ENCODE results near the gene SLC38A1. TPM values are rescaled to one million over a fixed set of nuclear protein-coding genes. Genes with fewer than 3 reads are reported as not detected.
A peak's percentile ranks its signal among the peaks of the same experiment; 100 is the strongest.

SLC38A1 gene
- total RNA-seq, 1 experiment from 2014 or later, result 95.8 TPM

- Histone ChIP-seq H3K27me3 (ENCODE audit: control insufficient read depth, insufficient read depth, low read length) (no peaks in the 10 kb centered on the region), H3K4me3 (ENCODE audit: insufficient read depth, low read depth, low read length) (peak overlapping the region; percentile 96), H3K36me3 (replicated peaks; ENCODE audit: control insufficient read depth, insufficient read depth, low read length) (no peaks in the 10 kb centered on the region; the same call in 1 of the 2 replicates)
- DNase-seq, result peak; percentile 74
These were observed 792 bp upstream of the SLC38A1 start for GRCh38 chr12:46269429-46270241.

GRCh38 chr12:46267825-46268582, 839 bp downstream of the SLC38A1 start:
- no peaks in the 10 kb centered on the region for H3K27me3 ChIP-seq (ENCODE audit: control insufficient read depth, insufficient read depth, low read length)
- peak; percentile 47 for DNase-seq
- peak overlapping the region; percentile 96 for H3K4me3 ChIP-seq (ENCODE audit: insufficient read depth, low read depth, low read length)
- no peaks in the 10 kb centered on the region; the same call in 1 of the 2 replicates for H3K36me3 ChIP-seq (replicated peaks; ENCODE audit: control insufficient read depth, insufficient read depth, low read length)

- DNase-seq, result peak; percentile 46
- Histone ChIP-seq H3K4me3 (ENCODE audit: insufficient read depth, low read depth, low read length) (peak overlapping the region; percentile 96), H3K27me3 (ENCODE audit: control insufficient read depth, insufficient read depth, low read length) (no peaks in the 10 kb centered on the region), H3K36me3 (replicated peaks; ENCODE audit: control insufficient read depth, insufficient read depth, low read length) (no peaks in the 10 kb centered on the region; the same call in 1 of the 2 replicates)
These were observed 1.3 kb downstream of the SLC38A1 start for GRCh38 chr12:46267575-46267824.

- peak; percentile 54 for DNase-seq
- H3K27me3 ChIP-seq (ENCODE audit: control insufficient read depth, insufficient read depth, low read length), result no peaks in the 10 kb centered on the region
- peak overlapping the region; percentile 96 for H3K4me3 ChIP-seq (ENCODE audit: insufficient read depth, low read depth, low read length)
- no peaks in the 10 kb centered on the region; the same call in 1 of the 2 replicates for H3K36me3 ChIP-seq (replicated peaks; ENCODE audit: control insufficient read depth, insufficient read depth, low read length)
These were observed 1.8 kb downstream of the SLC38A1 start for GRCh38 chr12:46266869-46267574.

- no peaks in the 10 kb centered on the region; the same call in 1 of the 2 replicates for H3K36me3 ChIP-seq (replicated peaks; ENCODE audit: control insufficient read depth, insufficient read depth, low read length)
- no peak for DNase-seq
- H3K27me3 ChIP-seq (ENCODE audit: control insufficient read depth, insufficient read depth, low read length), result no peaks in the 10 kb centered on the region
- peak overlapping the region; percentile 96 for H3K4me3 ChIP-seq (ENCODE audit: insufficient read depth, low read depth, low read length)
These were observed 2.5 kb downstream of the SLC38A1 start for GRCh38 chr12:46266382-46266791.

- peak overlapping the region; percentile 4 for H3K4me3 ChIP-seq (ENCODE audit: insufficient read depth, low read depth, low read length)
- H3K36me3 ChIP-seq (replicated peaks; ENCODE audit: control insufficient read depth, insufficient read depth, low read length), result no peaks in the 10 kb centered on the region; the same call in 1 of the 2 replicates
- no peaks in the 10 kb centered on the region for H3K27me3 ChIP-seq (ENCODE audit: control insufficient read depth, insufficient read depth, low read length)
- no peak for DNase-seq
These were observed 3.1 kb downstream of the SLC38A1 start for GRCh38 chr12:46265734-46266133.

- no peak overlapping the region for H3K4me3 ChIP-seq (ENCODE audit: insufficient read depth, low read depth, low read length)
- no peak for DNase-seq
- no peaks in the 10 kb centered on the region; the same call in 1 of the 2 replicates for H3K36me3 ChIP-seq (replicated peaks; ENCODE audit: control insufficient read depth, insufficient read depth, low read length)
- no peaks in the 10 kb centered on the region for H3K27me3 ChIP-seq (ENCODE audit: control insufficient read depth, insufficient read depth, low read length)
These were observed 3.7 kb downstream of the SLC38A1 start for GRCh38 chr12:46265102-46265501.

DNA sequence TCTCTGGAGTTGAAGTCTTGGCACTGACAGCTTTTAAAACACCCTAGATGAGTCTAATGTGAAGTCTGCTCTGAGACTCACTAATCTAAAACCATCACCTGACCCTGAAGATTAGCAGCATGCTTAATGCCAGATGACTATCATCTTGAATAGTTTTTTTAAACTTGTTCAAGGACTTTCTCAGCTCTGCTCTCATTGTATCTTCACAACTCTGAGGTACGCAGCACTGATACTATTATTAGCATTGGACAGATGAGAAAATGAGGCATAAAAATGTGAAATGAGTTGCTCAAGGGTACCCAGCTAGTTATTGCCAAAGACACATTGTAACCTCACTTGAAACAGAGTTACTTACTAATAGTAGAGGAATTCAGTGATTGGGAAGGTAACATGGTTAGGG, 4.8 kb downstream of the SLC38A1 start:
- no peaks in the 10 kb centered on the region; the same call in 1 of the 2 replicates for H3K36me3 ChIP-seq (replicated peaks; ENCODE audit: control insufficient read depth, insufficient read depth, low read length)
- DNase-seq, result no peak
- H3K4me3 ChIP-seq (ENCODE audit: insufficient read depth, low read depth, low read length), result no peak overlapping the region
- no peaks in the 10 kb centered on the region for H3K27me3 ChIP-seq (ENCODE audit: control insufficient read depth, insufficient read depth, low read length)

DNA sequence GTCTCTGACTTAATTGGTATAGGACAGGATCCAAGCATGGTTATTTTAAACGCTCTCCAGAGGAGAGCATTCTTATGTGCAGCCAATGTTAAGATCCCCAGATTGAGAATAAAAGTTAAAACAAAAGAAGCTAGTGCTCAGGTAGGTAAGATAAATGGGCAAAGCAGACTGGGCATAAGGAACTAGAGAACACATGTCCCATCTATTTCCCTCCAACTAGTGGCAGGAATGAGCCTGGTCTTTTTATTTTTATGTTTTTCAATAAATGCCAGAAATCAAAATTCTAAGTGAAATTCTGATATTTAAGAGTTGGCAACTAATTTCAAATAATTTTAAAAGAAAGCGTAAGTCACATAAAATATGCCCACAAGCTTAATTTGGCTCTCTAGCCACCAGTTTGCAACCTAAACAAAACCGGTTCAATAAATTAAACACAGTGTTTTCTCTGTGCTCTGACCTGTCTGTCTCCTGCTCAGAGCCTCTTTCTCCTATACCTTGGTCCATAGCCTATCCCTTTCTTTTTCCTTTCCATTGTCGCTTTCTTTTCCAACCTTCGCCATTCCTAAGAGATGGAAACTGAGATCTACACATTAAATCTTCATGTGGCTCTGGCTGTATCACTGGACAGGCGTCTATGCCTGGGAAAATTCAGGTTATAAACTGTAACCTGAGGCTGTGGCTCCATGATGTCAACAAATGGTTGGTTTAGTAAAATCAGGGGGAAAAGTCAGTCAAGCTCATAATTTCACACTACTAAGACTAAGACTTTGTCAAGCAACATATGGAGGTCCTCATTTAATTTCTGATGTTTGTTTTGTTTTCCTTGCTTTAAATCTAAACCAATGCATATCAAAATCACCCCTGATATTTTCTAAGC, 5.5 kb downstream of the SLC38A1 start:
- no peaks in the 10 kb centered on the region for H3K27me3 ChIP-seq (ENCODE audit: control insufficient read depth, insufficient read depth, low read length)
- no peak overlapping the region for H3K4me3 ChIP-seq (ENCODE audit: insufficient read depth, low read depth, low read length)
- no peaks in the 10 kb centered on the region; the same call in 1 of the 2 replicates for H3K36me3 ChIP-seq (replicated peaks; ENCODE audit: control insufficient read depth, insufficient read depth, low read length)
- no peak for DNase-seq

DNA sequence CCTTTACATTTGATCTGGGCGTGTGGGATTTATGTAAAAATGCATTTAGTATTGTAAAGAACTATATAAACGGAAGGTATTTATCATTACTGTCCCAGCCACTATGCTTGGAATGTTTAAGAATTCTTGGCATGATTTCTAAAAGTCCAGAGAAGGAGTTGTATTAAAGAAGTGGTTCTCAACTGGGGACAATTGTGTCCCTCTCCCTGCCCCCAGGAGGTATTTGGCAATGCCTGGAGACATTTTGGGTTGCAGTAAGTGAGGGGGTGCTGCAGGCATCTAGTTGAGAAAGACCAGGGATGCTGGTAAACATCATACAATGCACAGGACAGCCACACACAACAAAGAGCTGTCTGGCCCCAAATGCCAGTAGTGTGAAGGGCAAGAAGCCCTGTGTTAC, 7.2 kb downstream of the SLC38A1 start:
- no peaks in the 10 kb centered on the region for H3K27me3 ChIP-seq (ENCODE audit: control insufficient read depth, insufficient read depth, low read length)
- no peaks in the 10 kb centered on the region; the same call in none of the 2 replicates for H3K36me3 ChIP-seq (replicated peaks; ENCODE audit: control insufficient read depth, insufficient read depth, low read length)
- DNase-seq, result no peak
- H3K4me3 ChIP-seq (ENCODE audit: insufficient read depth, low read depth, low read length), result no peak overlapping the region

DNA sequence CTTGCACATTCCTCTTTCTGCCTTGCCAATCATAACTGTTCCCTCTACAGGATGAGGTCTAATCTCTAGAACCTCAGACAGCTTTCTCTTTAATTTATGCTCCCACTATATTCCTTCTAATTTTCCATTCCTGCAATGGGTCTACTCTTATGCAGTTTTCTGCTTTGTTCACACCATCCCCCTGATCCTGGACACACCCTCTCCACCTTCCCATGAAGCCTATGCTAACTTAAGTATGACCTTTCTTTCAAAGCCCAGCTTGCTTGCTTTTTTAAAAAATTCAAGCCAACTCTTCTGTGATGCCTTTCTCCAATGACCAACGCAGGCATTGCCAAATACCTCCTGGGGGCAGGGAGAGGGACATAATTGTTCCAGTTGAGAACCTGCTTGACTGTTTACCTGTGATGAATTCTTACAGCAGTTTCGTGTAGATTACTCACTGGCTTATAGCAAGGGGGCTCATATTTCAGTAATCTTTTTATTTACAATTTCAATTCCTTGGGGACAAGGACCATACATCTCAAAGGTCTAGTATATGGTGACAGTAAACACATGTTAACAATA, 7.8 kb downstream of the SLC38A1 start:
- H3K27me3 ChIP-seq (ENCODE audit: control insufficient read depth, insufficient read depth, low read length), result no peaks in the 10 kb centered on the region
- H3K4me3 ChIP-seq (ENCODE audit: insufficient read depth, low read depth, low read length), result no peak overlapping the region
- no peak for DNase-seq
- no peaks in the 10 kb centered on the region; the same call in none of the 2 replicates for H3K36me3 ChIP-seq (replicated peaks; ENCODE audit: control insufficient read depth, insufficient read depth, low read length)

DNA sequence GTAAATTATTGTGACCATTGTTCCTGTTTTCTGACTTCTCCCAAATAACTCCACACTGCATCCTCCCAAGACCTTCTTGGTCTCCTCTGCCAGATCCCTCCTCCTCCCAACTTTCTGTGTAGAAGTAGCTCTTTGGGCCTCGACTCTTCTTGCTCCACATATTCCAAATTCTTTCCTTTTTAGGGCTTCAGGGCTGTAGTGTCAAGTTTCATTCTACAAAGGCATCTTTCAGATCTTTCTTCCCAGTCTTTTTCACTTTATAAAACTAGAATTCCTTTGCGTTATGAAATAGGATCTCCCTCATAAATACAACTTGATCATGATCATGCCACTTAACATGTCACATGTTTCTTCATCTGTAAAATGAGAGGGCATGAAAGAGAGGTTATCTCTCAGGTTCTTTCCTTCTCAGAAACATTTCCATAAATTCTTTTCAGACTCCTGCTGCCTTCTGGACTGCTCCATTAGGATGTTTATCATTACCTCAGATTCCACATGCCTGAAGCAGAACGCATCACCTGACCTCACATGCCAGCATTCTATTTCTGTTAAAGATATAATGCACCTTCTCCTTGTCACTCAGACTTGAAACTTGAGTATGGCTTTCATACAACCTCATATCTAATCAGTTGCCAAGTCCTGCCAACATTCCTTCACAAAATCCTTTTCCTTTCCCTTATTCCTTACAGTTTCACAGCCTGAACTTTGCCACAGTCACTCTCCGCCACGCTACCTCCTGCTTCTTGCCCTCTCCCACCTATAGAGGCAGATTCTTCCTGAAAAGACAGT, 8.5 kb downstream of the SLC38A1 start:
- H3K27me3 ChIP-seq (ENCODE audit: control insufficient read depth, insufficient read depth, low read length), result no peaks in the 10 kb centered on the region
- H3K4me3 ChIP-seq (ENCODE audit: insufficient read depth, low read depth, low read length), result no peak overlapping the region
- DNase-seq, result no peak
- H3K36me3 ChIP-seq (replicated peaks; ENCODE audit: control insufficient read depth, insufficient read depth, low read length), result no peaks in the 10 kb centered on the region; the same call in 1 of the 2 replicates

DNA sequence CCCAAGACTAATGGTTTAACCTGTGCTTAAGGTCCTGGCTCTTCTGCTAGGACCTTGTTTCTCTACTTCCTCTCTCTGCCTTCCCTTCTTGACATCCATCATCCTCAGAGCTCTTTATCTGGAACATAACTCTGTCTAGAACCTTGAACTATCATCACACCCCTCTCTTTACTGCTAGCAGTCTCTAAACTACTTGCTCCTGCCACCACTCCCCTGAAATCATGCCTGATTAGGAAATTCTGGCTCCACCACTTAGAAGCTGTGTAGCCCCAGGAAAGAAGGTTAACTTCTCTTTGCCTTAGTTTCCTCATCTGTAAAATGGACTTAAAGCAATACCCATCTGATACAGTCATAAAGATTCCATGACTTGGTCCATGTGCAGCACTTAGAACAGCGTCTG, 9.1 kb downstream of the SLC38A1 start:
- Histone ChIP-seq H3K27me3 (ENCODE audit: control insufficient read depth, insufficient read depth, low read length) (no peaks in the 10 kb centered on the region), H3K36me3 (replicated peaks; ENCODE audit: control insufficient read depth, insufficient read depth, low read length) (no peaks in the 10 kb centered on the region; the same call in 1 of the 2 replicates), H3K4me3 (ENCODE audit: insufficient read depth, low read depth, low read length) (no peak overlapping the region)
- DNase-seq, result no peak

Measured in H7 (cell line).